GM12878 (cell line): ENCODE measurements around the gene FBXL17. TPM values are rescaled to one million over a fixed set of nuclear protein-coding genes. Genes with fewer than 3 reads are reported as not detected.

Experiments used
- BACH1 ChIP-seq: fragments of 450-650 bp; IDR thresholded peaks from 2 replicates; pipeline ENCODE4 v1.6.1; 2017; ENCODE audit warnings: mild to moderate bottlenecking, borderline replicate concordance
- BCL11A ChIP-seq: IDR thresholded peaks from 2 replicates; pipeline ENCODE4 v1.6.1; 2011; ENCODE audit warnings: low read depth, low read length
- CHD1 ChIP-seq: IDR thresholded peaks from 2 replicates; pipeline ENCODE4 v1.6.1; 2012; ENCODE audit warnings: low read depth, low read length, improper control_type of control experiment
- CHD4 ChIP-seq: fragments of 200-600 bp; sonication (generic); IDR thresholded peaks from 2 replicates; pipeline ENCODE4 v1.6.1; 2016; ENCODE audit warnings: mild to moderate bottlenecking
- CUX1 ChIP-seq: IDR thresholded peaks from 2 replicates; pipeline ENCODE4 v1.6.1; 2012; ENCODE audit warnings: improper control_type of control experiment, low read depth, low read length; ENCODE audit not compliant: insufficient replicate concordance
- FOXK2 ChIP-seq: fragments of 450-650 bp; IDR thresholded peaks from 2 replicates; pipeline ENCODE4 v1.6.1; 2017; ENCODE audit warnings: mild to moderate bottlenecking, moderate library complexity
- HDAC2 ChIP-seq: fragments of 200-600 bp; sonication (generic); IDR thresholded peaks from 2 replicates; pipeline ENCODE4 v1.6.1; 2017
- IRF3 ChIP-seq: fragments of 450-650 bp; IDR thresholded peaks from 2 replicates; pipeline ENCODE4 v1.6.1; 2014; ENCODE audit warnings: mild to moderate bottlenecking
- NFXL1 ChIP-seq: fragments of 450-650 bp; IDR thresholded peaks from 2 replicates; pipeline ENCODE4 v1.6.1; 2017; ENCODE audit warnings: antibody characterized with exemption, mild to moderate bottlenecking, borderline replicate concordance
- PAX8 ChIP-seq: fragments of 450-650 bp; IDR thresholded peaks from 2 replicates; pipeline ENCODE4 v1.6.1; 2017; ENCODE audit warnings: mild to moderate bottlenecking, moderate library complexity
- RAD21 ChIP-seq: IDR thresholded peaks from 2 replicates; pipeline ENCODE4 v1.6.1; 2011; ENCODE audit warnings: mild to moderate bottlenecking, low read depth, low read length, moderate library complexity; ENCODE audit not compliant: insufficient read depth
- RCOR1 ChIP-seq: conservative IDR thresholded peaks from 2 replicates; pipeline ENCODE4 v1.6.1; 2012; ENCODE audit warnings: low read depth, low read length, improper control_type of control experiment
- SIN3A ChIP-seq: IDR thresholded peaks from 2 replicates; pipeline ENCODE4 v1.6.1; 2012; ENCODE audit warnings: low read depth, low read length, improper control_type of control experiment
- STAT3 ChIP-seq: IDR thresholded peaks from 2 replicates; pipeline ENCODE4 v1.6.1; 2011; ENCODE audit warnings: low read depth, low read length, improper control_type of control experiment
- TCF12 ChIP-seq: IDR thresholded peaks from 2 replicates; pipeline ENCODE4 v1.6.1; 2011; ENCODE audit warnings: low read depth, mild to moderate bottlenecking, low read length
- TCF7 ChIP-seq: IDR thresholded peaks from 2 replicates; pipeline ENCODE4 v1.6.1; 2014; ENCODE audit warnings: antibody characterized with exemption, borderline replicate concordance
- USF1 ChIP-seq: IDR thresholded peaks from 2 replicates; pipeline ENCODE4 v1.6.1; 2011; ENCODE audit warnings: borderline replicate concordance, low read depth, mild to moderate bottlenecking, moderate library complexity, mixed read lengths, low read length; ENCODE audit not compliant: insufficient read depth; ENCODE audit errors: extremely low read length
- ZBTB33 ChIP-seq: fragments of 450-650 bp; IDR thresholded peaks from 2 replicates; pipeline ENCODE4 v1.6.1; 2017; ENCODE audit warnings: mild to moderate bottlenecking
- ZNF622 ChIP-seq: fragments of 450-650 bp; IDR thresholded peaks from 2 replicates; pipeline ENCODE4 v1.6.1; 2017; ENCODE audit warnings: mild to moderate bottlenecking, inconsistent platforms
- polyA plus RNA-seq, 11 experiments: library from polyadenylated mRNA; depleted of rRNA in 4 of 11; unstranded in 6 of 11; stranded (reverse) in 5 of 11; fragments of >200 nt; fragmentation: Nextera tagmentation in 4 of 11; fragmentation: Illumina TruSeq in 1 of 11; extraction: Ambion mirVana in 4 of 11; extraction: Trizol in 1 of 11; gene quantifications; 1 replicate in 1 of 11; 2 replicates in 10 of 11; pipeline versions ENCODE4 v1.2.1 to v1.2.3, GENCODE V29; 2011 to 2016; ENCODE audit warnings: inconsistent platforms in 2 of 11, missing spikeins in 2 of 11, low read depth in 1 of 11
- total RNA-seq, 4 experiments: library from RNA; depleted of rRNA in 3 of 4; stranded (reverse); fragments of >200 nt in 3 of 4; fragmentation: Illumina TruSeq in 1 of 4; extraction: Trizol in 1 of 4; gene quantifications; 2 replicates each; pipeline versions ENCODE4 v1.2.1 to v1.2.3, GENCODE V29; 2013 to 2021
- TF ChIP-seq, protein P1 (sequence below): fragments of 150-350 bp; IDR thresholded peaks from 2 replicates; pipeline ENCODE4 v1.6.1; 2014; ENCODE audit warnings: mild to moderate bottlenecking, low read depth, low read length
- TF ChIP-seq, protein P2 (sequence below): IDR thresholded peaks from 2 replicates; pipeline ENCODE4 v1.6.1; 2012; ENCODE audit warnings: low read depth, low read length, improper control_type of control experiment

FBXL17 gene
- total and polyA plus RNA-seq, 10 of the 15 experiments (the other 5 are each of a cell fraction or from before 2014, with no cell fraction given): 0.88 to 9.0 (median 4.4) TPM

- no peak for TF ChIP-seq IRF3
- no peak for TF ChIP-seq FOXK2
- no peak for TF ChIP-seq CHD1
- no peak for TF ChIP-seq HDAC2
- no peak for TF ChIP-seq CHD4
- no peak for TF ChIP-seq TCF12
- no peak for TF ChIP-seq SIN3A
- TF ChIP-seq BCL11A: peak; percentile 99
- no peak for TF ChIP-seq RAD21
- no peak for TF ChIP-seq USF1
- TF ChIP-seq, protein P1, sequence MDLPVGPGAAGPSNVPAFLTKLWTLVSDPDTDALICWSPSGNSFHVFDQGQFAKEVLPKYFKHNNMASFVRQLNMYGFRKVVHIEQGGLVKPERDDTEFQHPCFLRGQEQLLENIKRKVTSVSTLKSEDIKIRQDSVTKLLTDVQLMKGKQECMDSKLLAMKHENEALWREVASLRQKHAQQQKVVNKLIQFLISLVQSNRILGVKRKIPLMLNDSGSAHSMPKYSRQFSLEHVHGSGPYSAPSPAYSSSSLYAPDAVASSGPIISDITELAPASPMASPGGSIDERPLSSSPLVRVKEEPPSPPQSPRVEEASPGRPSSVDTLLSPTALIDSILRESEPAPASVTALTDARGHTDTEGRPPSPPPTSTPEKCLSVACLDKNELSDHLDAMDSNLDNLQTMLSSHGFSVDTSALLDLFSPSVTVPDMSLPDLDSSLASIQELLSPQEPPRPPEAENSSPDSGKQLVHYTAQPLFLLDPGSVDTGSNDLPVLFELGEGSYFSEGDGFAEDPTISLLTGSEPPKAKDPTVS: no peak
- TF ChIP-seq PAX8: no peak
- TF ChIP-seq ZBTB33: no peak
- TF ChIP-seq TCF7: no peak
- TF ChIP-seq STAT3: no peak
- TF ChIP-seq BACH1: peak; percentile 94; the same call in 1 of the 2 replicates
- TF ChIP-seq ZNF622: no peak
- TF ChIP-seq, protein P2, sequence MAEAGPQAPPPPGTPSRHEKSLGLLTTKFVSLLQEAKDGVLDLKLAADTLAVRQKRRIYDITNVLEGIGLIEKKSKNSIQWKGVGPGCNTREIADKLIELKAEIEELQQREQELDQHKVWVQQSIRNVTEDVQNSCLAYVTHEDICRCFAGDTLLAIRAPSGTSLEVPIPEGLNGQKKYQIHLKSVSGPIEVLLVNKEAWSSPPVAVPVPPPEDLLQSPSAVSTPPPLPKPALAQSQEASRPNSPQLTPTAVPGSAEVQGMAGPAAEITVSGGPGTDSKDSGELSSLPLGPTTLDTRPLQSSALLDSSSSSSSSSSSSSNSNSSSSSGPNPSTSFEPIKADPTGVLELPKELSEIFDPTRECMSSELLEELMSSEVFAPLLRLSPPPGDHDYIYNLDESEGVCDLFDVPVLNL: 0 out of 2 replicates have a peak, but pooled peaks have one; percentile 16
- TF ChIP-seq NFXL1: no peak
- TF ChIP-seq CUX1: no peak
- TF ChIP-seq RCOR1: 0 out of 2 replicates have a peak, but pooled peaks have one; percentile 18
These were observed 417.2 kb downstream of the FBXL17 start (continued) for GRCh38 chr5:107964722-107965121.
